DND-41 (cell line): ENCODE results near the gene SMC3.

ENCODE experiments used
- ATAC-seq: fragments of 200-7000 bp; cut with Tn5 transposase; 3 replicates; pipeline ENCODE4 v1.9.1; 2021; ENCODE audit warnings: low read depth; ENCODE audit not compliant: insufficient read depth
- DNase-seq: peaks from one replicate; pipeline ENCODE4 v3.0.0-alpha.2; 2020
- H2AFZ ChIP-seq: 2 replicates; pipeline ENCODE4 v1.6.0; 2012; ENCODE audit warnings: low read depth, low read length
- H3K27ac ChIP-seq: 2 replicates; pipeline ENCODE4 v1.5.1; 2012; ENCODE audit warnings: low read length, inconsistent platforms
- H3K27me3 ChIP-seq: fragments of 200-600 bp; sonication (generic); 2 replicates; pipeline ENCODE4 v1.6.0; 2012; ENCODE audit warnings: low read length, mild to moderate bottlenecking, inconsistent platforms; ENCODE audit not compliant: insufficient read depth, poor library complexity
- H3K36me3 ChIP-seq: 2 replicates; pipeline ENCODE4 v1.5.1; 2012; ENCODE audit warnings: low read length, inconsistent platforms; ENCODE audit not compliant: insufficient read depth
- H3K4me1 ChIP-seq: 2 replicates; pipeline ENCODE4 v1.5.1; 2012; ENCODE audit warnings: mild to moderate bottlenecking, low read length; ENCODE audit not compliant: insufficient read depth
- H3K4me2 ChIP-seq: 2 replicates; pipeline ENCODE4 v1.6.0; 2012; ENCODE audit warnings: mild to moderate bottlenecking, moderate library complexity, low read length, inconsistent platforms; ENCODE audit not compliant: insufficient read depth
- H3K4me3 ChIP-seq, 2 experiments: fragments of 200-600 bp in 1 of 2; shearing (Covaris generic) in 1 of 2; 2 replicates each; pipeline ENCODE4 v1.5.1; 2012 to 2016; ENCODE audit warnings: inconsistent platforms in 2 of 2, low read length in 2 of 2, mild to moderate bottlenecking in 2 of 2, low read depth in 1 of 2, moderate library complexity in 1 of 2
- H3K79me2 ChIP-seq: 2 replicates; pipeline ENCODE4 v1.6.0; 2012; ENCODE audit warnings: low read length, inconsistent platforms; ENCODE audit not compliant: insufficient read depth
- H3K9ac ChIP-seq: 2 replicates; pipeline ENCODE4 v1.6.0; 2012; ENCODE audit warnings: low read depth, mild to moderate bottlenecking, inconsistent platforms, low read length, moderate library complexity
- H3K9me3 ChIP-seq: 2 replicates; pipeline ENCODE4 v1.5.1; 2012; ENCODE audit warnings: low read length, moderate library complexity, mild to moderate bottlenecking, inconsistent platforms; ENCODE audit not compliant: insufficient read depth, severe bottlenecking
- H4K20me1 ChIP-seq: 2 replicates; pipeline ENCODE4 v1.6.0; 2012; ENCODE audit warnings: low read length; ENCODE audit not compliant: insufficient read depth
- EZH2 ChIP-seq: IDR thresholded peaks from 3 replicates; pipeline ENCODE4 v1.6.1; 2012; ENCODE audit warnings: borderline replicate concordance, low read depth, mild to moderate bottlenecking, moderate library complexity, low read length, inconsistent platforms; ENCODE audit not compliant: severe bottlenecking
- TF ChIP-seq, protein P1 (sequence below): IDR thresholded peaks from 2 replicates; pipeline ENCODE4 v1.5.1; 2012; ENCODE audit warnings: borderline replicate concordance, low read length, moderate library complexity, mild to moderate bottlenecking; ENCODE audit not compliant: poor library complexity, severe bottlenecking; ENCODE audit errors: extremely low read depth

SMC3 gene

GRCh38 chr10:110566472-110567200, 859 bp upstream of the SMC3 start:
- Histone ChIP-seq H3K4me1 (peaks cover 40% of the 10 kb centered on the region), H3K9me3 (no peaks in the 10 kb centered on the region), H3K79me2 (peaks cover 45% of the 10 kb centered on the region), H3K36me3 (peaks cover 25% of the 10 kb centered on the region), H4K20me1 (peaks cover 31% of the 10 kb centered on the region), H3K27me3 (peaks cover 2% of the 10 kb centered on the region), H3K4me2 (peak overlapping the region; percentile 59), H3K27ac (peak overlapping the region; percentile 90), H3K9ac (peak overlapping the region; percentile 71), H3K4me3 (peak overlapping the region; percentile 82 to 93), H2AFZ (peak overlapping the region; percentile 67)
- DNase-seq (peak; percentile 14), ATAC-seq (no peak)
- TF ChIP-seq, protein P1, sequence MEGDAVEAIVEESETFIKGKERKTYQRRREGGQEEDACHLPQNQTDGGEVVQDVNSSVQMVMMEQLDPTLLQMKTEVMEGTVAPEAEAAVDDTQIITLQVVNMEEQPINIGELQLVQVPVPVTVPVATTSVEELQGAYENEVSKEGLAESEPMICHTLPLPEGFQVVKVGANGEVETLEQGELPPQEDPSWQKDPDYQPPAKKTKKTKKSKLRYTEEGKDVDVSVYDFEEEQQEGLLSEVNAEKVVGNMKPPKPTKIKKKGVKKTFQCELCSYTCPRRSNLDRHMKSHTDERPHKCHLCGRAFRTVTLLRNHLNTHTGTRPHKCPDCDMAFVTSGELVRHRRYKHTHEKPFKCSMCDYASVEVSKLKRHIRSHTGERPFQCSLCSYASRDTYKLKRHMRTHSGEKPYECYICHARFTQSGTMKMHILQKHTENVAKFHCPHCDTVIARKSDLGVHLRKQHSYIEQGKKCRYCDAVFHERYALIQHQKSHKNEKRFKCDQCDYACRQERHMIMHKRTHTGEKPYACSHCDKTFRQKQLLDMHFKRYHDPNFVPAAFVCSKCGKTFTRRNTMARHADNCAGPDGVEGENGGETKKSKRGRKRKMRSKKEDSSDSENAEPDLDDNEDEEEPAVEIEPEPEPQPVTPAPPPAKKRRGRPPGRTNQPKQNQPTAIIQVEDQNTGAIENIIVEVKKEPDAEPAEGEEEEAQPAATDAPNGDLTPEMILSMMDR = no peak
- TF ChIP-seq EZH2 = no peak

- Histone ChIP-seq H3K4me2 (peak overlapping the region; percentile 59), H3K36me3 (peaks cover 37% of the 10 kb centered on the region), H3K27me3 (no peaks in the 10 kb centered on the region), H3K9ac (peak overlapping the region; percentile 71), H2AFZ (peak overlapping the region; percentile 67), H3K79me2 (peaks cover 61% of the 10 kb centered on the region), H3K9me3 (no peaks in the 10 kb centered on the region), H3K4me1 (peaks cover 51% of the 10 kb centered on the region), H4K20me1 (peaks cover 44% of the 10 kb centered on the region), H3K27ac (peak overlapping the region; percentile 90), H3K4me3 (peak overlapping the region; percentile 82 to 93)
- peak; percentile 72 for DNase-seq
- ATAC-seq = peak; percentile 58
- TF ChIP-seq, protein P1 = no peak
- no peak for TF ChIP-seq EZH2
Observed at GRCh38 chr10:110568055-110568735, 700 bp downstream of the SMC3 start.

GRCh38 chr10:110569122-110569521, 1.6 kb downstream of the SMC3 start:
- no peaks in the 10 kb centered on the region for H3K9me3 ChIP-seq
- peak overlapping the region; percentile 59 for H3K4me2 ChIP-seq
- peaks cover 42% of the 10 kb centered on the region for H3K36me3 ChIP-seq
- peak overlapping the region; percentile 90; the same call in 1 of the 2 replicates for H3K27ac ChIP-seq
- ATAC-seq (no peak), DNase-seq (no peak)
- peak overlapping the region; percentile 82 to 93 for H3K4me3 ChIP-seq
- H3K27me3 ChIP-seq = no peaks in the 10 kb centered on the region
- TF ChIP-seq EZH2 = no peak
- TF ChIP-seq, protein P1 = no peak
- peak overlapping the region; percentile 71 for H3K9ac ChIP-seq
- peaks cover 49% of the 10 kb centered on the region for H4K20me1 ChIP-seq
- H3K79me2 ChIP-seq = peaks cover 70% of the 10 kb centered on the region
- H3K4me1 ChIP-seq = peaks cover 53% of the 10 kb centered on the region
- no peak overlapping the region for H2AFZ ChIP-seq
